Colonic mucosa (tissue), 4 donors: ENCODE measurements around the gene GFER. TPM values are rescaled to one million over a fixed set of nuclear protein-coding genes. Genes with fewer than 3 reads are reported as not detected.
A peak's percentile ranks its signal among the peaks of the same experiment; 100 is the strongest.

ENCODE experiments used
- DNase-seq: peaks from one replicate; pipeline ENCODE4 v3.0.0-alpha.2; 2020
- H3K27ac ChIP-seq: fragments of 200-600 bp; one replicate; pipeline ENCODE4 v1.8.0; 2021
- H3K27me3 ChIP-seq: fragments of 200-600 bp; one replicate; pipeline ENCODE4 v1.8.0; 2021
- H3K36me3 ChIP-seq: fragments of 200-600 bp; one replicate; pipeline ENCODE4 v1.8.0; 2021
- H3K4me1 ChIP-seq: fragments of 200-600 bp; one replicate; pipeline ENCODE4 v1.8.0; 2021; ENCODE audit warnings: mild to moderate bottlenecking
- H3K4me3 ChIP-seq: fragments of 200-600 bp; one replicate; pipeline ENCODE4 v1.8.0; 2021
- H3K9ac ChIP-seq, 2 donors: one replicate each; pipeline ENCODE4 v1.7.0; 2013; ENCODE audit warnings: control low read depth in 2 of 2, low read depth in 2 of 2, low read length in 2 of 2
- H3K9me3 ChIP-seq: fragments of 200-600 bp; one replicate; pipeline ENCODE4 v1.8.0; 2021
- intact Hi-C: fragments of 100-400 bp; cut with DNase I; formaldehyde crosslinking; loops from one replicate; pipeline ENCODE4 v1.14.1; 2022
- total RNA-seq, 2 donors: library from RNA; stranded (reverse); fragmentation: NEBNext Ultra II Directional in 1 of 2; extraction: Animal tissue kit (Norgen Biotek cat#: 25700) in 1 of 2; gene quantifications; one replicate each; pipeline ENCODE4 v1.2.1, GENCODE V29; 2021
- TF ChIP-seq, protein P1 (sequence below): fragments of 200-600 bp; IDR thresholded peaks from one replicate; pipeline ENCODE4 v1.8.0; 2022; ENCODE audit warnings: antibody characterized with exemption, mild to moderate bottlenecking
- donor health status: healthy.
- donor health status: DM: no; HTN: no; CAD: no.
- donor health status: DM: no; HTN: no; CAD: no.

Gene GFER
- total RNA-seq, 2 donors from 2014 or later, result 76.6 to 79.5 TPM

DNA sequence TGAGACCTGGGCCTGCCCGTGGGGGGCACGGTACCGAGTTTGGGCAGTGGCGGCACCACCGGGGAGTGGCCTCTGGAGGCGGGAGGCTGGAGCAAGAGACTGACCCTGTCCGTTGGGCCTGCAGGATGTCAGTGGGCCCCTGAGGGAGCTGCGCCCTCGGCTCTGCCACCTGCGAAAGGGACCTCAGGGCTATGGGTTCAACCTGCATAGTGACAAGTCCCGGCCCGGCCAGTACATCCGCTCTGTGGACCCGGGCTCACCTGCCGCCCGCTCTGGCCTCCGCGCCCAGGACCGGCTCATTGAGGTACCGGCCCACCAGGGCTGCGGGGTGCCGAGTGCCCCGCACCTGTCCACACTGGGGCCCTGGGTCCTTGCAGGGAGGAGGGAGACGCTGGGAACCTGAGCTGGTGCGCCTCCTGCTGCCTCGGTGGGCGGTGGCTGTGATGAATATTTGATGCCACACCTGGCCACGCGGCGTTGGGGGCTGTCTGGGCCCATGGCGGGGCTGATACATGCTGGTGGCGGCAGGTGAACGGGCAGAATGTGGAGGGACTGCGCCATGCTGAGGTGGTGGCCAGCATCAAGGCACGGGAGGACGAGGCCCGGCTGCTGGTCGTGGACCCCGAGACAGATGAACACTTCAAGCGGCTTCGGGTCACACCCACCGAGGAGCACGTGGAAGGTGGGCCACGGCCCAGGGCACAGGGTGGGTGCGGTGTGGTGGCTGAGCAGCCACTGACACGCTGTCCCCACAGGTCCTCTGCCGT, 52.4 kb downstream of the GFER start:
- Histone ChIP-seq H3K9me3 (no peaks in the 10 kb centered on the region), H3K9ac (peak overlapping the region; percentile 26 to 40), H3K4me1 (peaks cover 36% of the 10 kb centered on the region), H3K36me3 (no peaks in the 10 kb centered on the region), H3K27me3 (no peaks in the 10 kb centered on the region), H3K27ac (peak overlapping the region; percentile 73), H3K4me3 (no peak overlapping the region)
- TF ChIP-seq, protein P1, sequence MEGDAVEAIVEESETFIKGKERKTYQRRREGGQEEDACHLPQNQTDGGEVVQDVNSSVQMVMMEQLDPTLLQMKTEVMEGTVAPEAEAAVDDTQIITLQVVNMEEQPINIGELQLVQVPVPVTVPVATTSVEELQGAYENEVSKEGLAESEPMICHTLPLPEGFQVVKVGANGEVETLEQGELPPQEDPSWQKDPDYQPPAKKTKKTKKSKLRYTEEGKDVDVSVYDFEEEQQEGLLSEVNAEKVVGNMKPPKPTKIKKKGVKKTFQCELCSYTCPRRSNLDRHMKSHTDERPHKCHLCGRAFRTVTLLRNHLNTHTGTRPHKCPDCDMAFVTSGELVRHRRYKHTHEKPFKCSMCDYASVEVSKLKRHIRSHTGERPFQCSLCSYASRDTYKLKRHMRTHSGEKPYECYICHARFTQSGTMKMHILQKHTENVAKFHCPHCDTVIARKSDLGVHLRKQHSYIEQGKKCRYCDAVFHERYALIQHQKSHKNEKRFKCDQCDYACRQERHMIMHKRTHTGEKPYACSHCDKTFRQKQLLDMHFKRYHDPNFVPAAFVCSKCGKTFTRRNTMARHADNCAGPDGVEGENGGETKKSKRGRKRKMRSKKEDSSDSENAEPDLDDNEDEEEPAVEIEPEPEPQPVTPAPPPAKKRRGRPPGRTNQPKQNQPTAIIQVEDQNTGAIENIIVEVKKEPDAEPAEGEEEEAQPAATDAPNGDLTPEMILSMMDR, result no peak
- intact Hi-C loops, result no loop called here
- DNase-seq, result no peak

DNA sequence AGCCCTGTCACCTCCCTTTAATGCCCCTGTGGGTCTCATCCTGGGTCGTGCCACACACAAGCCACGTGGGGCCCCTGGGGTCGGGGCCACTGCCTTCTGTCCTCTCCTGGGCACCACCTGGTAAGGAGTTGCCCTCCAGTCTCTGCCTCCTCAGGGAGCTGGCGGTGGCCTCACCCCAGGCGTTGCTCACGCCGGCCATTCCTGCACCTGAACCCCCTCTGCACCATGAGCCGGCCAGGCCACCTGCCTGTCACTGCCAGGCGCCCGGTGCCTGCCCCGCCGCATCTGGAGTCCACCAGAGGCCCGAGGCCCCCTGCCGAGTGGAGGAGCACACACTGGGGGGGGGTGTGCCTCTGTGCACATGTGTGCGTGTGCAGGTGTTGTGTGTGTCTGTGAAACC, 53.1 kb downstream of the GFER start:
- Histone ChIP-seq H3K27ac (no peak overlapping the region), H3K27me3 (no peaks in the 10 kb centered on the region), H3K9ac (peak overlapping the region; percentile 26), H3K9me3 (no peaks in the 10 kb centered on the region), H3K36me3 (no peaks in the 10 kb centered on the region), H3K4me3 (no peak overlapping the region), H3K4me1 (peaks cover 42% of the 10 kb centered on the region)
- TF ChIP-seq, protein P1, result no peak
- intact Hi-C loops, result no loop called here
- no peak for DNase-seq

Other genes with a start within 250 kb of the GFER start
- 10 to 100 TPM; 61.3 to 79.7 TPM for gene NME3, start 212.7 kb upstream of the GFER start, total RNA-seq
- 10 to 100 TPM; 16.7 to 30.6 TPM for gene EME2, start 211.4 kb upstream of the GFER start, total RNA-seq
- 100 to 1,000 TPM; 106 to 227 TPM for gene MRPS34, start 211.1 kb upstream of the GFER start, total RNA-seq
- gene SPSB3, start 201.6 kb upstream of the GFER start, total RNA-seq, result 10 to 100 TPM; 32.7 to 35.9 TPM
- gene NUBP2, start 201.2 kb upstream of the GFER start, total RNA-seq, result 10 to 100 TPM; 30.0 to 72.8 TPM
- gene IGFALS, start 190.5 kb upstream of the GFER start, total RNA-seq, result 1 to 10 TPM; 5.7 to 7.0 TPM
- 10 to 100 TPM; 61.9 to 64.7 TPM for gene HAGH, start 157.4 kb upstream of the GFER start, total RNA-seq
- 10 to 100 TPM; 55.5 to 73.9 TPM for gene FAHD1, start 157.0 kb upstream of the GFER start, total RNA-seq
- under 1 TPM in 1 of 2 donors, not detected in 1; 0.27 TPM for gene MEIOB, start 112.0 kb upstream of the GFER start, total RNA-seq
- under 1 TPM; 0.59 to 0.82 TPM for gene HS3ST6, start 65.8 kb upstream of the GFER start, total RNA-seq
- 10 to 100 TPM; 33.0 to 61.2 TPM for gene MSRB1, start 41.0 kb upstream of the GFER start, total RNA-seq
- not detected for gene RPL3L, start 29.5 kb upstream of the GFER start, total RNA-seq
- gene NDUFB10, start 24.7 kb upstream of the GFER start, total RNA-seq, result 100 to 1,000 TPM; 219 to 272 TPM
- gene RPS2, start 19.4 kb upstream of the GFER start, total RNA-seq, result 1,000 to 10,000 TPM; 1,996 to 2,736 TPM
- gene RNF151, start 17.3 kb upstream of the GFER start, total RNA-seq, result not detected
- 10 to 100 TPM; 19.4 to 43.1 TPM for gene TBL3, start 12.1 kb upstream of the GFER start, total RNA-seq
- gene NOXO1, start 2.7 kb upstream of the GFER start, total RNA-seq, result 10 to 100 TPM; 43.9 to 80.1 TPM
- 1 to 10 TPM; 1.5 to 1.9 TPM for gene SYNGR3, start 5.8 kb downstream of the GFER start, total RNA-seq
- 10 to 100 TPM; 45.4 to 64.3 TPM for gene ZNF598, start 25.6 kb downstream of the GFER start, total RNA-seq
- 1 to 10 TPM; 3.5 to 3.8 TPM for gene NPW, start 35.6 kb downstream of the GFER start, total RNA-seq
- gene NHERF2, start 42.7 kb downstream of the GFER start, total RNA-seq, result 10 to 100 TPM; 64.0 to 77.9 TPM
- 10 to 100 TPM; 30.1 to 96.8 TPM for gene NTHL1, start 63.6 kb downstream of the GFER start, total RNA-seq
- gene TSC2, start 63.8 kb downstream of the GFER start, total RNA-seq, result 100 to 1,000 TPM in 1 of 2 donors, 10 to 100 TPM in 1; 75.3 to 143 TPM
- 10 to 100 TPM; 48.2 to 83.5 TPM for gene PKD1, start 151.7 kb downstream of the GFER start, total RNA-seq
- 10 to 100 TPM; 18.2 to 24.5 TPM for gene RAB26, start 164.4 kb downstream of the GFER start, total RNA-seq
- 100 to 1,000 TPM; 102 to 131 TPM for gene TRAF7, start 171.6 kb downstream of the GFER start, total RNA-seq
- under 1 TPM; 0.07 to 0.27 TPM for gene CASKIN1, start 212.4 kb downstream of the GFER start, total RNA-seq
- gene MLST8, start 221.3 kb downstream of the GFER start, total RNA-seq, result 10 to 100 TPM; 26.5 to 53.5 TPM
- 10 to 100 TPM in 1 of 2 donors, 1 to 10 TPM in 1; 7.7 to 15.2 TPM for gene BRICD5, start 226.7 kb downstream of the GFER start, total RNA-seq
- 10 to 100 TPM; 17.1 to 37.3 TPM for gene PGP, start 230.6 kb downstream of the GFER start, total RNA-seq
- gene E4F1, start 239.4 kb downstream of the GFER start, total RNA-seq, result 10 to 100 TPM; 19.9 to 37.4 TPM